Right lobe of liver (tissue), 6 donors: ENCODE data around the gene TSHR. TPM values are rescaled to one million over a fixed set of nuclear protein-coding genes. Genes with fewer than 3 reads are reported as not detected.

Experiments
- ATAC-seq, 4 donors: fragments of 200-7000 bp; cut with Tn5 transposase; one replicate each; pipeline ENCODE4 v1.9.1; 2020; ENCODE audit warnings: mild to moderate bottlenecking in 4 of 4, moderate library complexity in 4 of 4
- DNase-seq, 3 donors: peaks; one replicate each; pipeline ENCODE4 v3.0.0-alpha.2; 2020
- H3K27ac ChIP-seq, 3 donors: fragments of 200-600 bp; one replicate each; pipeline ENCODE4 v1.8.0; 2022
- H3K27me3 ChIP-seq, 2 donors: fragments of 200-600 bp; one replicate each; pipeline ENCODE4 v1.8.0; 2022
- H3K36me3 ChIP-seq, 4 donors: fragments of 200-600 bp; sonication (generic) in 1 of 4; one replicate each; pipeline versions ENCODE4 v1.5.1 to v1.8.0; 2017 to 2022; ENCODE audit warnings: control low read depth in 1 of 4
- H3K4me1 ChIP-seq, 4 donors: fragments of 200-600 bp; sonication (generic) in 1 of 4; one replicate each; pipeline versions ENCODE4 v1.5.1 to v1.8.0; 2017 to 2022; ENCODE audit warnings: control low read depth in 1 of 4
- H3K4me3 ChIP-seq, 3 donors: fragments of 200-600 bp; one replicate each; pipeline ENCODE4 v1.8.0; 2022
- H3K9me3 ChIP-seq, 4 donors: fragments of 200-600 bp; sonication (generic) in 1 of 4; one replicate each; pipeline versions ENCODE4 v1.5.1 to v1.8.0; 2017 to 2022; ENCODE audit warnings: control low read depth in 1 of 4
- CTCF ChIP-seq, 4 donors: fragments of 200-600 bp in 3 of 4; fragments of 450-650 bp in 1 of 4; IDR thresholded peaks; one replicate each; pipeline versions ENCODE4 v1.5.1 to v1.8.0; 2016 to 2022; ENCODE audit warnings: antibody characterized with exemption in 4 of 4, mild to moderate bottlenecking in 2 of 4
- POLR2A ChIP-seq: fragments of 450-650 bp; IDR thresholded peaks from one replicate; pipeline ENCODE4 v1.6.1; 2017; ENCODE audit warnings: antibody characterized with exemption, mild to moderate bottlenecking
- WGBS: methylation state at CpG from one replicate; pipeline ENCODE4 v1.1.6; 2018; ENCODE audit warnings: low coverage, low lambda C conversion rate; ENCODE audit not compliant: insufficient coverage; ENCODE audit errors: missing lambda C conversion rate; 5-methylcytosine and 5-hydroxymethylcytosine counted together
- intact Hi-C, 2 donors: fragments of 100-400 bp; cut with DNase I; formaldehyde crosslinking; loops; one replicate each; pipeline versions ENCODE4 v1.11.2 to v1.14.1; 2022
- total RNA-seq, 6 experiments: library from RNA; depleted of rRNA in 2 of 6; stranded (reverse); fragments of >200 nt in 2 of 6; fragmentation: NEBNext Ultra II Directional in 3 of 6; extraction: Animal tissue kit (Norgen Biotek cat#: 25700) in 3 of 6; gene quantifications; one replicate each; pipeline versions ENCODE4 v1.1.0 to v1.2.4, GENCODE V29; 2016 to 2023
- donor health status: DM: no; HTN: yes; CAD: no.
- donor health status: DM: no; HTN: no; CAD: no.
- donor health status: DM: no; HTN: no; CAD: no.
- donor health status: DM: no; HTN: yes; CAD: no.
- donor health status: DM: no; HTN: yes; CAD: no.

TSHR gene
- total RNA-seq, 6 experiments from 2014 or later, result 0.37 TPM; not detected in 5

DNA sequence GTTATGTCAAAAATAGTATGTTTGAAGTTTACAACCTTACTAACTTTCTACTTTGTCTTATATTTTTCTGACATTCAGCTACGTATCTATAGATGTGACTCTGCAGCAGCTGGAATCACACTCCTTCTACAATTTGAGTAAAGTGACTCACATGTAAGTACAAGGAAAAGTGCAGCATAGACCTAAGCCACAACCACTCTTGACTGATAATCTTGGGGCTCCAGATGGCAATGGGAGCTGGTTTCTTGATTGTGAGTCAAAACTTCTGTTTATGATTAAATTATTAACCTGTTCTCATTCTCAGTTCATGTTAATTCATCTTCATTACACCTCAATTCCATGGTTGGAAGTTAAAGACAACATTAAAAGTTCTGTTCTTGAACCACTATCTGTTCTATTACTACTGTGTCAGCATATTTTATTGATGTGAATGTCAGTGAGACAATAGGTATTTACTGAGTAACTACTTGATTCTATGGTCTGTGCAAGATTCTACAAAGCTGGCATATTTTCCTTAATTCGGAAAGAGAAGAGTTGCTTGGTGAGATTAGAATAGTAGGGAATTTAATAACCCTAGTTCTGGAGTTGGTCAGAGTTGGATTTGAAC is 112.9 kb downstream of the TSHR start:
- Histone ChIP-seq H3K9me3 (no peaks in the 10 kb centered on the region), H3K27ac (no peak overlapping the region), H3K4me3 (no peak overlapping the region), H3K27me3 (no peaks in the 10 kb centered on the region), H3K4me1 (no peaks in the 10 kb centered on the region), H3K36me3 (no peaks in the 10 kb centered on the region)
- TF ChIP-seq CTCF (IDR thresholded peaks at IDR 0.05), result no peak
- no peak for TF ChIP-seq POLR2A
- 83% methylated on average over 2 of the region's 2 CpGs for WGBS
- ATAC-seq (no peak), DNase-seq (no peak)
- intact Hi-C loops, result no loop called here

DNA sequence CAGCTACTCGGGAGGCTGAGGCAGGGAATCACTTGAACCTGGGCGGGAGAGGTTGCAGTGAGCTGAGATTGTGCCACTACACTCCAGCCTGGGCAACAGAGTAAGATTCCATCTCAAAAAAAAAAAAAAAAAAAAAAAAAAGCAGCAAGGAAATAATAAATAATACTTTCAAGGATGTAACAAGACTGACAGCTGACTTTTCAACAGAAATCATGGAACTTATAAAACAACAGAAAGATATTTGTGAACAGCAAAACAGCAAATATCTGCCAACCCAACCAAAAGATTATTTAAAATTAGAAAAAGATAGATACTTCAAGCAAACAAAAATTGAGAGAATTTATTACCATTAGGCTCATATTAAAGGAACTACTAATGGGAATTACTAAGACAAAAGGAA is 115.1 kb downstream of the TSHR start:
- H3K4me3 ChIP-seq, result no peak overlapping the region
- no peaks in the 10 kb centered on the region for H3K4me1 ChIP-seq
- H3K9me3 ChIP-seq, result no peaks in the 10 kb centered on the region
- no peaks in the 10 kb centered on the region for H3K36me3 ChIP-seq
- no peak for TF ChIP-seq CTCF (IDR thresholded peaks at IDR 0.05)
- no peak for TF ChIP-seq POLR2A
- WGBS, result 100% methylated on average over 1 of the region's 2 CpGs
- no peak overlapping the region for H3K27ac ChIP-seq
- H3K27me3 ChIP-seq, result no peaks in the 10 kb centered on the region
- DNase-seq (no peak), ATAC-seq (no peak)
- intact Hi-C loops, result no loop called here

- Histone ChIP-seq H3K27ac (no peak overlapping the region), H3K4me1 (no peaks in the 10 kb centered on the region), H3K9me3 (no peaks in the 10 kb centered on the region), H3K36me3 (no peaks in the 10 kb centered on the region), H3K4me3 (no peak overlapping the region), H3K27me3 (no peaks in the 10 kb centered on the region)
- intact Hi-C loops, result no loop called here
- DNase-seq, result no peak
- no peak for ATAC-seq
- WGBS, result 79% methylated on average over 3 of the region's 3 CpGs
- TF ChIP-seq CTCF (IDR thresholded peaks at IDR 0.05) (no peak), POLR2A (no peak)
Measured at GRCh38 chr14:81085596-81085995, 130.2 kb downstream of the TSHR start.

- no peaks in the 10 kb centered on the region for H3K27me3 ChIP-seq
- 44% methylated on average over 2 of the region's 3 CpGs for WGBS
- no peak for ATAC-seq
- intact Hi-C loops, result no loop called here
- no peak overlapping the region for H3K27ac ChIP-seq
- DNase-seq, result no peak
- TF ChIP-seq POLR2A (no peak), CTCF (IDR thresholded peaks at IDR 0.05) (no peak)
- no peaks in the 10 kb centered on the region for H3K9me3 ChIP-seq
- no peaks in the 10 kb centered on the region for H3K4me1 ChIP-seq
- peaks cover 0 to 5% (median 0%) of the 10 kb centered on the region in 4 donors for H3K36me3 ChIP-seq
- H3K4me3 ChIP-seq, result no peak overlapping the region
Measured at GRCh38 chr14:81087230-81087629, 131.8 kb downstream of the TSHR start.

DNA sequence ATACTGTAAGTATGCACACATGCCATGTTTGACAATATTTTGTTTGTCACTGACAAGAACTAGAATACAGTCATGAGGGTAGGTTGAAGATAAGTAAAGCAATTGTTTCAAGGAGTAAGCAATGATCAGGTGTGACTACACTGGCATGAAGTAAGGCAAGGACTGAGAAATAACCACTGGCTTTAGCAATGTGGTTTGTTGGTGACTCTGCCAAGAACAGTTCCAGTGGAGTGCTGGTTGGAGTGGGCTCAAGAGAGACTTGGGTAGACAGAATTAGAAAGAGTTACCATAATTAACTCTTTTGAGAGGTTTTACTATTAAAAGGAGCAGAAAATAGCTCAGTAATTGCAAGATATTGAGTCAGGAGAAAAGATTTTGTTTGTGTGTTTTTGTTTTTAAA is 135.7 kb downstream of the TSHR start:
- ATAC-seq (no peak), DNase-seq (no peak)
- H3K27ac ChIP-seq, result no peak overlapping the region
- H3K27me3 ChIP-seq, result no peaks in the 10 kb centered on the region
- H3K9me3 ChIP-seq, result no peaks in the 10 kb centered on the region
- intact Hi-C loops, result no loop called here
- H3K4me1 ChIP-seq, result peaks cover 0 to 2% (median 0%) of the 10 kb centered on the region in 4 donors
- peaks cover 0 to 12% (median 0%) of the 10 kb centered on the region in 4 donors for H3K36me3 ChIP-seq
- no peak overlapping the region for H3K4me3 ChIP-seq
- no peak for TF ChIP-seq POLR2A
- no peak for TF ChIP-seq CTCF (IDR thresholded peaks at IDR 0.05)
